GM21515 (cell line): ENCODE data around the gene TTC9.

Source experiments
- ATAC-seq: cut with Tn5 transposase; IDR thresholded peaks from one replicate; pipeline ENCODE4 v1.9.1; 2021; ENCODE audit not compliant: unreplicated experiment

Gene TTC9

DNA sequence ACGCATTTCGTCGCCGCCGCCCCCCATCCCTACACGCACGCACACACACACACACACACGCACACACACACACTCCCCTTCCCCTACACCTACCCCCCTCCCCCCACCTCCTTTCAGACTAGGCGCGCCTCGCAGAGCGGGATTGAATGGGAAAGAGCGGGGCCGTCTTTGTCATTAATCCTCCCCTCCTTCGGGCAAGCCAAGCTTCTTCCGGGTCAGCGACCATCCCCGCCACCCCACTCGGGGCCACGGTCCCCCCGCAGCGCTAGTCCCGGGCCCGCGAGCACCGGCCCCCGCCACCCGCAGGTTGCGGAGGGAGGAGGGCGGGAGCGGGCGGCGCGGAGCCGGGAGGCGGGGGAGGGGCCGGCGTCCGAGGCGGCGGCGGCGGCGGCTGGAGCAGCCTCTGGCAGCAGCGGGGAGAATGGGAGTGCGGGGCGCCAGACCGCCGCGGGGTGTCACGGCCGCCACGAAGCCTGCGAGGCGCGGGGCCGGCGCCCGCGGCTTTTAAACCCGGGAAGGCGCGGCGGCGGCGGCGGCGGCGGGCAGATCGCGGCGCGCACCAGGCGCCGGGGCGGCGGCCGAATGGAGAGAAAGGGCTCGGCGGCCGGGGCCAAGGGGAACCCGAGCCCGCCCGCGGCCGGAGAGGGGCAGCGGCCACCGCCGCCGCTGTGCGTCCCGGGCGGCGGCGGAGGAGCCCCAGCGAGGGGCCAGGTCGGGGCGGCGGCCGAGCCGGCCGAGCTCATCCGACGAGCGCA is at the start of gene TTC9:
TSS of gene TTC9 (plus strand) at position 369 of the 755 bp plus-strand sequence. CDS start at position 583, 214 bp downstream.
- ATAC-seq = no peak

DNA sequence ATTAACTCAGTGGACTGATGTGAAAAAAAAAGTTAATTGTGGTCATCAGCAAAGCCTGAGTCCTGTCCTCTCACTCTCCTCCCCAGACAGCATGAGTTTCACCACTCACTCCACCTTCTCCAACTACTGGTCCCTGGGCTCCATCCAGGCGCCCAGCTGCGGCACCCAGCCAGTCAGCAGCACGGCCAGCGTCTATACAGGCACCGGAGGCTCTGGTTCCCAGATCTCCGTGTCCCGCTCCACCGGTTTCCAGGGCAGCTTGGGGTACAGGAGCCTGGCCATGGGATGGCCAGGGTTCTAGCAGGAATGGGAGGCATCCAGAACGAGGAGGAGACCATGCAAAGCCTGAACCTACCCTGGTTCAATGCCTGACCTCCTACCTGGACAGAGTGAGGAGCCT is 47.3 kb upstream of the TTC9 start:
- no peak for ATAC-seq

DNA sequence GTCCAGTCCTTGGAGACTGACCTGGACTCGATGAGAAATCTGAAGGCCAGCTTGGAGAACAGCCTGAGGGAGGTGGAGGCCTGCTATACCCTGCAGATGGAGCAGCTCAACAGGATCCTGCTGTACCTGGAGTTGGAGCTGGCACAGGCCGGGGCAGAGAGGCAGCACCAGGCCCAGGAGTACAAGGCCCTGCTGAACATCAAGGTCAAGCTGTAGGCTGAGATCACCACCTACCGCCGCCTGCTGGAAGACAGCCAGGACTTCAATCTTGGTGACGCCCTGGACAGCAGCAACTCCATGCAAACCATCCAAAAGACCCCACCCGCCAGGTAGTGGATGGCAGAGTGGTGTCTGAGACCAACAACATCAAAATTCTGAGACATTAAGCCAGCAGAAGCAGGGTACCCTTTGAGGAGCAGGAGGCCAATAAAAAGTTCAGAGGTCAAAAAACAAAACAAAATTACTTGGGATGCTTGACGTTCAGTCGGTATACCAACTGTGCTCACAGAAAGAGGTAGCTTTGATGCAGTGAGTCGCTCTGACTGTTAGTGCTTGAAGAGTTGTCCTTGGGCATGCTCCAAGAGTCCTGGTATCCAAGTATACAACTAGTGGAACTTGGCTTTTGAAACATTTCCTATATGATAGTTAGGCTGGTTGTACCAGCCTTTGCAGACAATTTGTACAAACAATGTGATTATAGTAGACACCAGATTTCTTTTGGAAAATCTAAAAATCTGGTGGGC is 46.1 kb upstream of the TTC9 start:
- ATAC-seq = no peak

DNA sequence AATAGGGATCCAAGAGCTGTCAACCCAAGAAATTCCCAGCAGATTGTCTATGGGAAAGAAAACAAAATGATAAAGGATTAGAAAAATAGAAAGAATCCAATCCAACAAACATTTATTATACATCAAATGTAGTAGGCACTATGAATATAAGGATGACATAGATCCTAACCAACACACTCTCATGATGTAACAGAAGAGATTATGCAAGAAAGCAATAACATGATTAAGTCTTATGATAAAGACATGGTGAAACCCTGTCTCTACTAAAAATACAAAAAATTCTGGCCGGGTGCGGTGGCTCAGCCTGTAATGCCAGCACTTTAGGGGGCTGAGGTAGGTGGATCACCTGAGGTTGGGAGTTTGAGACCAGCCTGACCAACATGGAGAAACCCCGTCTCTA is 44.0 kb upstream of the TTC9 start:
- no peak for ATAC-seq

DNA sequence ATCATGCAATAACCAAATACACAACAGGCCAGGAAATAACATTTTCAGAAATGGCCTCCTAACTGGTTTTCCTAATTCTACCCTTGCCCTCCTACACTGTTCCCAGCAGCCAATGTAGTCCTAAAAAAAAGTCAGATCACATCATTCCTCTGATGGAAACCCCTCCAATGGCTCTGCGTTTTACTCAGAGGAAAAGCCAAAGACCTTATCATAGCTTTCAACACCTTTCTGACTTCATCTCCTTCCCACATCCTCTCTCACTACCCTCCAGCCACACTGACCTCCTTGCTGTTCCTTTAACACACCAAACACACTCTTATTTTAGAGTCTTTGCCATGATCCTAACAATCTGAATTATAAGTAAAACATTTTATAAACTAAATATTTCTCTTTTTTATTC is 42.4 kb upstream of the TTC9 start:
- no peak for ATAC-seq

DNA sequence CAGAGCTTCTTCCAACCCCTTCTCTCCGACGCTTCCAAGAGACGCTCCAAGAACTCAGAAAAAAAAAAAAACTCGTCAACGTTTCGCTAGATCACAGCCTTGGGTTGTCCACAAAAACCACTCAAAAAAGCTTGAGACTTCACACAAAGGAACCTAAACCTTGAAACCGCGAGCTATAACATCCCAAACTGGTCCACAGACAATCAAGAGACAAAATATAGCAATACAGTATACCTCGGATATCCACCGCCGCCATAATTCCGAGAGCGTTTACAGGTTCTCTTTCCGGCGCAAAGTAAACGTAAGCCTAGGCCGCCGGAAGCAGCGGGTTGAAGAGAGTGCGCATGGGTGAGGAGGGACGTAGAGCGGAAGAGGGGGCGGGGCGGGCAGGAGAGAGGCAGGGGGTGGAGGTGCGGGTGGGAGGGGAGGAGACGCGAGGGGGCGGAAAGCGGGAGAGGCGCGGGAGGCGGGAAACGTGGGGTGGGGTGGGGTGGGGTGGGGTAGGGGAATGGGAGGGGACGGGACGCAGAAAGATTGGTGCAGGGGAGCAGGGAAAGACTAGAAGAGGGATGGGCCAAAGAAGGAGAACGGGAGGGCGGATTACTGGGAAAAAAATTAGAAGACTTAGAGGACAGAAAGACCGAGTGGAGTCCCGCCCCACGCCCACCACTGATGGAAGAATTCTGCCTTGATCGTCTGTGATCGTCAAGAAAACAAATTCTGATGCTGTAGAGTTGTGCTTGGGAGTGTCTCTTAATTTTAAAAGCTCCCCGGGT is 41.1 kb upstream of the TTC9 start, which contains the start of gene MED6:
TSS of gene MED6 (minus strand) at position 274 of the 776 bp plus-strand sequence. CDS start at position 256, 18 bp downstream.
- ATAC-seq = peak; percentile 84

DNA sequence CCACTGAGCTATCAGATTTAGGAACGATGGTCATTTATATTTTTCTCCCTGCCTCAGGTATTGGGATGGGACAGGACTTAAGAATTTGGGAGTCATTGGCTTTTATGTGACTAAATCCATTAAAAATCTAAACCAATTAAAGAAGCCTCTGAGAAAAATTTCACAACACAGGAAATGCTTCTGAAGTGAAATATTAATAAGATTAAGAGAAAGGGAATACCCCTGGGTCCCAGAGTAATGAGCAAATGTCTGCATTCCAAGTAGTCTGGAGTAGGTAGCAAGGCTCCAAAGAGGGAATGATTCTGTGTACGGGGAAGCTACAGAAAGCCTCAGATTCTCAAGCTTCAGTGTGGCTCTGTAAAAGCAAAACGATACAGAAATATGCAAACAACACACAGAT is 40.6 kb upstream of the TTC9 start:
- ATAC-seq = no peak

DNA sequence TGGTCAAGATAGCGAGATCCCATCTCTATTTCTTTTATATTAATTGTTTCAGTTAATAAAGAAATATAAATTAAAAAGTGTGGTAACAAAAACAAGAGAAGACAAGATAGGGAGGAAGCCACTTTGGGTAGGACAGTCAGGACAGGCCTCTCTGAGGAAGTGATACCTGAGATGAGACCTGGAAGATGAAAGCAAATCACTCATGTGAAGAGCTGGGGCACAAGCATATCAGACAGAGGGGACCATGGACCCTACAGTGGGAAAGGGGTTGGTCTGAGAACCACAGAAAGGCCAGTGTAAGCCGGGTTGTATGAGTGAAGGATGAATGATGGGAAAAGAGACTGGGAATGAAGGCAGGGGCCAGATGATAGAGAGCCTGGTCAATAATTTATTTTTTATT is 39.5 kb upstream of the TTC9 start:
- no peak for ATAC-seq

DNA sequence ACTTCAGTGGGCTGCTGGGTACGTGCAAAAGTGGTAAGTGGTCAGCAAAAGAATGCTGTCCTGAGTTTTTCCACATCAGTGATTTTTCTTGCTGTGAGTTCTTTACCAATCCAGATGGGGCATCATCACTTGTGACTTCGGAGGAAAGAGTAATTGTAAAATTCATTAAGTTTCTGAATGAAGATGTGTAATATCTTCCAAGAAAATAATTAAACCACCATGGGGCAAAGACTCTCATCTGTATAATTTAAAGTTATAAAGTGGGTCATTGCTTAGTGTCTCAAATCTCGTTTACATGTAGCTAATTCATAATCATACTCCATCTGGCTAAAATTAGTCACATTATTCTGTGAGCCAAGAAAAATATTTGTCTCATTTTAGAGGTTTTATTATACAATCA is 30.5 kb upstream of the TTC9 start:
- ATAC-seq = no peak

DNA sequence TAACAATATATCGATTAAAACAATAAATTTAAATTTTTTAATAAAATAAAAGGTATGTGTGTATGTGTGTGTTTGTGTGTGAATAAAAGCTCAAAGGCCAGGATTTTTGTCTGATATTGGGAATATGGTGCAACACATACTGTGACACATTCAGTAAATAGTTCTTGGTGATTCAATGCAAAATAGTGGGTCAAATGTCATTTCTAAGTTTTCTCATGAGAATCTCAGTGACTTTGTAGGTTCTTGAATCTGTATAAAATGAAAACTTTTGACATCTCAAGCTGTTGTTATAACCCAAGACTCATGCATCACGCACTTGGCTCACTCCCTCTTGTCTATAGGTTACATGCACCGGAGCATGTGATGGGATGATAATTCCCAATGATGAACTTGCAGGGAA is 25.1 kb upstream of the TTC9 start:
- ATAC-seq = no peak

DNA sequence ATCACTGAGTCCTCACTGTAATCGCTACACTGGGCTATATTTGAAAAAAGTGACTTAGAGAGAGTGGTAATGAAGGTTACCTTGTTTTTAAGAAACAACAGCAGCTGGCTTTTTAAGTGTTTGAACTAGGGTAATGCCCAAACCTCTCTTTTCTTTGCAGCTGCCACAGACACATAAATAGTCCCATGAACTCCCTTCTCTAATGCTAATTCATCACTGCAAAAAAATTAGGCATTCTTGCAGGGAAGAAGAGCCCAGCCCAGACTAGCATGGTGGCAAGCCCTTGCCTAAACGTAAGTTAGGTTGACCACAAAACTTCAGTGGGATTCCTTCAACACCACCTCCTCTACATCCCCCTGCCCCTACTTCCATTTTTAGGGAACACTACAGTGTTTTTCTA is 23.4 kb upstream of the TTC9 start:
- ATAC-seq = no peak

DNA sequence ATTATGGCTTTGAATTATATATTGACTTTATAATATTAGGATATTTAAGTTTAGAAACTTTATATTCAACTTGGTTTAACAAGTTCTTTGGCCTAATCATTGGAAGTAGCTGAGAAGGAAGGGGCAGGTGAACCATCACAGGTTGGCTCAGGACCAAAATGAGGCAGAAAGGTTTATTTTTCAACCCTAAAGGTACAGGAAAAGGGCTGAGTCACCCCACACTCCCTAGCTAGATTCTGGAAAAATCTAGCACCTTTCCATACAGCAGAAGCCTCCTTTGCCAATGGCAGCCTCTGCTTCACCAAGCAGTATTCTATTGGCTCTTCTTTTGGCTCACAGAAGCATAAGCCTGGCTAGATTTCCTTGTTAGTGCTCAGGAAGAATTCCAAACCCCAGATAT is 22.0 kb upstream of the TTC9 start:
- ATAC-seq = no peak

DNA sequence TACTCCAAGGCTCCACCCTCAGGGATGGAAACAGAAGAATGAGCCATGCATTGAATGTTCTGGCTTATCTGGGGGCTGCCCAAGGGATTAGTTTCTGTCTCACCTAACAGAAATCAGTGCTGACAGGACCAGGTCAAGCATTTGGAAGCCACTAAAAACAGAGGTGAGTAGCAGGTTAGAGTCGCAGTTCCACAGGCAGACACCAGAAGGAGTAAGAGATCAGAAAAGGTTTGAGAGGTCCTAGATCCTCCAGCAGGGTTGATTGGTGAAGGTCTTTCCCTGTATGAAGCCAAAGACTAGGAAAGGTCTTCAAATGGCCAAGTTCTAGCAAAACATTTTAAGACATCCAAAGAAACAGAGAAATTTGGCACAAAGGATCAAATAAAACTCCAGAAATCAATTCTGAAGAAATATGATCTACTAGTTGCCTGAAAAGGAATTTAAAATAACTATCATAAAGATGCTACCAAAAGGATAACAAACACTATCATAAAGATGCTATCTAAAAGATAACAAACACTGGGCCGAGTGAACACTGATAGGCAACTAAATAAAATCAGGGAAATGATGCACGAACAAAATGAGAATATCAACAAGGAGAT is 19.5 kb upstream of the TTC9 start:
- no peak for ATAC-seq

DNA sequence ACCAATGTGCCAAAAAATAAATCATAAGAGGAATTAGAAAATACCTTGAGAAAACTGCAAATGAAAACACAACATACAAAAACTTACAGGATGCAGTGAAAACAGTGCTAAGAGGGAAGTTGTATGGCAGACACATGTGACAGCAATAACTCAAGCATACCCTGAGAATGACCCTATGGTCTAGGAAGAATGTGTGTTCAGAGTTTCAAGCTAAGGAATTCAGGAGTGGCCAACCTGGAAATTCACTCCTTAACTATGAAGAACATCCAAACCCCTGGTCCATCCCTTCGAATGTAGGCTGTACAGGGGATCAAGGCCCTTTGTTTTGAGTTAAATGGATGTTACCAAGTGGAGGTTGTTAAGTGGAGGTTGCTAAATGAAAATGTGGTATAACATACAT is 16.7 kb upstream of the TTC9 start:
- ATAC-seq = no peak

DNA sequence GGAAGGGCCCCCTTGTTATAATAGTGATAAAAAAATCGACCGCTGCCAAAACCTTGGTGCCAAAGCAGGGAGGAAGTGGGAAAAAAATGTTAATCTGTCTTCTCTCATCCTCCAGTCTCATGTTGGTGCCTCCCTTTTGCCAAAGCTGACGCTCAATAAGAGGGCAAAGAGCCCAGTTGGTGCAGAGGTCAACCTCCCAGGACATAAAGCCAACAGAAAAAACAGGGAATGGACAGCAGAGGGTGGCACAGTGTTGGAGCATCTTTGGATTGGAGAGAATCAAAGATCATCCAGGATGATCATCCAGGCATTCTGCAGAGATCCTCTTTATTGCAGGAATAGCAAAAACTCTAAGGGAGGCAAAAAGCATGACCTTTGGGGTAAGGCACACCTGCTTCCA is 9.8 kb upstream of the TTC9 start:
- no peak for ATAC-seq

DNA sequence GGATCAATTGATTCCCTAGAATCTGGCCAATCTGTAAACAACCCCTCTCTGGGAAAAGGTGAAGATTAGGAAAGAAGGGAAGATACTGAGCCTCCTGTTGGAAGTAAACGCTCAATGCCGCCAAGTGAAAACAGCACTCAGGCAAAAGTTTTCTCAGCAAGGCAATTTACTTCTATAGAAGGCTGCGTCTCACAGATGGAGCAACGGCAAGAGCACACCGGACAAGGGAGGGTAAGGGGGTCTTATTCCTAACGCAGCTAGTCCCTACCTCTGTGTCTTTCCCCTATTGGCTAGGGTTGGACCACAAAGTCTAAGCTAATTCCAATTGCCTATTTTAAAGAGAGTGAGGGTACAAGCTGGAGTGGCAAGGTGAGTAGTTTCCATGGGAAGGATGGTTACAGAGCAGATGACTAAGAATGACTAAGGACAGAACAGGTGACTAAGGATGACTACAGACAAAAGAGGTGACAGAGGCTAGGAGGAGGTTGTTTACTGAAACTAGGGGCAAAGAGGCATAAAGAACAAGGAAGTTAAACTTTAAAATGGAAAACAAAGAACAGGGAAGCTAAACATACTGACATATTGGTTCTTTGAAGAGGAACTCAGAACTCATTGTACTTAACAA is 5.6 kb upstream of the TTC9 start:
- ATAC-seq = no peak

DNA sequence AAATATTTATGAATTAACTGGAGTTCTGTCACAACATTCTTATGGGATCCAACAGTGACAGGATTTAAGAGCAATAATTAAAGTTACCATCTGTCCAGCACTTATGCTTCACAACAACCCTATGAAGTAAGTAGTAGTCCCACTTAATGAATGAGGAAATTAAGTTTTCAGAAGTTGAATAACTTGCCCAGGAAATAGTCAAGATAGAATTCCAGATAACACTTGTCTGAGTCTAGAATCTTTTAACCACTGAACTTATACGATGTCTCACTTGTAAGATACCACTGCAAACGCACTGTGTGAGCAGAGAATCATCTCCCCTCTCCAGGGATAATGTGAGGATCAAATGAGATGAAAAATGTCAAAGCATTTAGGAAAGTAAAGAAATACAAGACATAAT is 3.3 kb upstream of the TTC9 start:
- ATAC-seq = no peak

DNA sequence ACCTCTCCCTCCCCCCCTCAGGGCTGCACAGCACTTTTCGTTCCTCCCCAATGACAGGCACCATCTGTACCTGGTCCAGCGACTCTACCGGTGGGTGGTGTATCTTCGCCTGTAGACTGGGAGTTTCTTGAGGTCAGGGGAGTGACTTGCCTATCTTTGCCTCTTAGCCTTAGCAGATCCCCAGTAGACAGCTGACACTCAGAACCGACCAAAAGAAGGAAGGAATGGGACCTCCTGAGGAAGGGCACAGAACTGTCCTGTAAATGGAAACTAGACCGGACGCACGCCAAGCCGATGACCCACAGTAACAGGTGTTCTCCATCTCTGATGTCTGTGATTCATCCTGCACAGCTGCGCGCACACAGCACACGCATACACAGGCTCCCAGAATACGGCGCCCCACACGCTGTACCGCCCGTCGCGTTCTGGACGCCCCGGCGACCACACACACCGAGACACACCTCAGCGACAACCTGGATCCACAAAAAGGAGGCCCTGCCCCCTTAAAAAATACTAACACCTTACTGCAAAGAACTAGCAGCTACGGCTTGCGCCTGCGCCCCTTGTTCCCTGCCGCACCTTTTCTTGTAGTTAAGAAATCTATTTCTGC is 673 bp upstream of the TTC9 start:
- peak; percentile 60 for ATAC-seq

DNA sequence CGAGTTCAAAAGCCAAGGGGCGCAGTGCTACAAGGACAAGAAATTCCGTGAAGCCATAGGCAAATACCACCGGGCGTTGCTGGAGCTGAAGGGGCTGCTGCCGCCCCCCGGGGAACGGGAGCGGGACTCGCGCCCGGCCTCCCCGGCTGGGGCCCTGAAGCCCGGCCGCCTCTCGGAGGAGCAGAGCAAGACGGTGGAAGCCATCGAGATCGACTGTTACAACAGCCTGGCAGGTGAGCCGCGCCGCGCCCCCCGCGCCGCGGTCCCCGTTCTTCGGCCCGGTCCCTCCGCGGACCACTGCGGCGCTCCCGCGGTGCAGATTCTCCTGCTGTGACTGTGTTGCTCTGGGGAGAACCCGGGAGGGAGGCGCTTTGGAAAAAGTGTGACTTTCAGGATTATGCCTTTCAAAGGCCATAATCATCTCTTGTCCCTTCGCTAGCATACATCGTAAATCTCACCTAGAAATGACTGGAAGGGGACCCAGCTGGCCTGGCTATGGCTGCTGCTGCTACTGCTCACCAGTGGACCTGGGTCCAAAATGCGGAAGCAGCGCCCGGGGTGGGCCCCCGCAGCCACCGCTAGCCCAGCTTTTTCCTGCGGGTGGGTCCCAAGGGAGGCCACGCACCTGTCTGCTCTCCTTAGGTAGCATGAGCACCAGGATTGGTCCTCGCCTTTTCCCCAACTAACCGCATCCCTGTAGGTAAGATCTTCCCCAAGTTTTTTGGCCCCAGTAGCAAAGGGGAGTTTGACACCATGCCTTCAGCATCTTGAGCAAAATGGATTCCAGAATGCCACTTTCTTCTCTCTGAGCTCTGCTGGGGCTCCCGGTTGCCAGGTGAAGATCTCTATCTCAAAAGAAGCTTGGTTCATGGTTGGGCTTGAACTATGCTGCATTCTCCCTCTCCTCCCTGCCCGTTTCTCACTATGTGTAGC is 853 bp downstream of the TTC9 start:
- ATAC-seq = peak; percentile 38
